ENCODE results near the gene ALS2. TPM values are rescaled to one million over a fixed set of nuclear protein-coding genes. Genes with fewer than 3 reads are reported as not detected.
"Not testable (repeated sequence)": the region's sequence is repeated elsewhere in the genome, so short reads cannot be mapped to it uniquely, and the experiment has no call there.

The ALS2 gene
- 25.9 and 26.4 TPM in 2 replicates for total RNA-seq (2014; rRNA removed; shearing (Covaris generic))

- DNase-seq (ENCODE audit: low read depth): peak; percentile 100
Observed at GRCh38 chr2:201780674-201781493, at the start of gene ALS2. Gene ALS2, minus strand, starts transcription at chr2:201780933. Its CDS starts 12,048 bp downstream, at chr2:201768885.

GRCh38 chr2:201828220-201828619 lies 47.5 kb upstream of the ALS2 start:
- no peak for DNase-seq (ENCODE audit: low read depth)

- DNase-seq (ENCODE audit: low read depth): peak; percentile 52
Observed at GRCh38 chr2:201827621-201828020, 46.9 kb upstream of the ALS2 start.

DNA sequence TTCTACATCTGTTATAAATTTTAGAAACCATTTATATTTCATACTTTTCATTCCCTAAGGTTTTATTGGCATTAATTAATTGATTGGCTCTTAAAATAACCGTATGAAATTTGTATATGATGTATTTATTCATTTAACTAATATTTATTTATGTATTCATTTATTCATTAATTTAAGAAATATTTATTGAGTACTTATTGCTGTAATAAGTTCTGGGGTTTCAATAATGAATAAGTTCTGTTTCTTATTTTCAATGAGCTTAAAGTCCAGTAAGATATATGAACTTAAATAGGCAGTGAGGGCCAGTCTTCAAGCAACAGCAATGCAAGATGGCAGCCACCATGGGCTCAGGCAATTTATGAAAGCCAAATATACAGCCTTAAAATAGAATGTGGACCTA lies 43.5 kb upstream of the ALS2 start:
- DNase-seq (ENCODE audit: low read depth): no peak

DNA sequence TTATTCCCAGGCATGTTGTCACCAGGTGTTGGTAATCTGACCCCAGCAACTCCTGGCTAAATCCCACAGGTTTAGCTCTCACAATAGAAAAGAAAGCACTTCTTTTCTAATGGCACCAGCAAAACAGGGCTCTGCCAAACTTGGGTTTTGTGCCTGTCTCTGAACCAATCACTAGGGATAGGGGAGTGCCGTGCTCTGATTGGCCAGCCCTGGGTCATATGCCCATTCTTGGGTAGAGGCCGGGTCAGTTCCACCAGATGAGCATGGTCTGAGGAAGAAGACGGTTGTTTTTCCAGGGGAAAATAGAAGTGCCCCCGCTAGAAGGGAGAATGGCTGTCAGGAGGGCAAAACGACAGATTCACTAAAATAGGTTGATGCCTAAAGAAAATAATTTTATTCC lies 40.3 kb upstream of the ALS2 start:
- no peak for DNase-seq (ENCODE audit: low read depth)

DNA sequence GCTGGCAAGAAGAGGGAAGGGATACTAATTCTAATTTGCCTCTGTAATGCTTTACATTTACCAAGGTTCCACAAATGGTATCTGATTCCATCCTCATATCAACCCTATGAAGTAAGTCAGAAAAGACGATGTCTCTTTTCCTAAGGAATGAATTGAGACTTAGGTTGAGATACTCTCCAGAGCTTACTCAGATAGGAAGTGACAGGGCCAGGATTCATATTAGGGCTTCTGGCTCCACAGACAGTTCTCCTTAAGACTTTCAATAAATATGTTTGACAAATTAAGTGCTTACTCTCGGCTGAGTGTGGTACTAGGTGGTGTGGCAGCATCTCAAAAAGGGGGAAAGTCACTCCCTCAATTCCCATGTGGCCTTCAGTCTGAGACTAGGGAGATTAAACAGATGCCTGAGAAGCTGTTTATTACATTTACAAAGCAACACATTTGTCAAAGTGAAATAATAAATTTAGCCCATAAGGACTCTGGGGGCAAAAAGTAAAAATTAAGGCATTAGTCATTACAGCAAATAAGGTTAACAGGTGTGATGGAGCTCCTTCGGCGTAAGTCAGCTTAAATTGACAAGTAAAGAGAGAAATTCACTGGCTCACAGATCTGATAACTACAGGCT lies 39.8 kb upstream of the ALS2 start:
- DNase-seq (ENCODE audit: low read depth): no peak

DNA sequence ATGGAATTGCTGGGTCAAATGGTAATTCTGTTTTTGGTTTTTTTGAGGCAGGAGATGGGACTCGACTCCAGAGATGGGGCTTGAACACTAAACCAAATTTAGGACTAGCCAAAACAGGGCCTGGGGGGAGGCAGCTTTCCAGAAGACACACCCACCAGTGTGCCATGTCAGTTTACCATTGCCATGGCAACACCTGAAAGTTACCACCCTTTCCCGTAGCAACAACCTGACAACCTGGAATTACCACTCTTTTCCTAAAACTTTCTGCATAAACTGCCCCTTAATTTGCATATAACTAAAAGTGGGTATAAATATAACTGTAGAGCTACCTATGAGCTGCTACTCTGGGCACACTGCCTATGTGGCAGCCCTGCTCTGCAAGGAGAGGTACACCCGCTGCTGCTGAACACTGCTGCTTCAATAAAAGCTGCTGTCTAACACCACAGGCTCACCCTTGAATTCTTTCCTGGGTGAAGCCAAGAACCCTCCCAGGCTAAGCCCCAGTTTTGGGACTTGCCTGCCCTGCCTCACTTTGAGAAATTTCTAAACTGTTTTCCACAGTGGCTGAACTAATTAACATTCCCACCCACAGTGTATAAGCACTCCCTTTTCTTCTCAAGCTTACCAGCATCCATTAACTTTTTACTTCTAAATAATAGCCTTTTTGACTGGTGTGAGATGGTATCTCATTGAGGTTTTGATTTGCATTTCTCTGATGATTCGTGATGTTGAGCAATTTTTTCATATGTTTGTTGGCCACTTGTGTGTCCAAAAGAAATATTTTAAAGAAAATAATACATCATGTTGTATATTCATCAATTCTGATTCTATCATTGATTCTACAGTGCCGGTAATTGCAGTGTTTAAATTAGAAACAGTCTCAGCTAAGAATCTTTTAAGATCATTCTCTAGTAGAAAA lies 36.2 kb upstream of the ALS2 start:
- no peak for DNase-seq (ENCODE audit: low read depth)

- peak; percentile 84 for DNase-seq (ENCODE audit: low read depth)
Observed at GRCh38 chr2:201813996-201814760, 33.4 kb upstream of the ALS2 start.

- not testable (repeated sequence) for DNase-seq (ENCODE audit: low read depth)
Observed at GRCh38 chr2:201810604-201811003, 29.9 kb upstream of the ALS2 start.

DNA sequence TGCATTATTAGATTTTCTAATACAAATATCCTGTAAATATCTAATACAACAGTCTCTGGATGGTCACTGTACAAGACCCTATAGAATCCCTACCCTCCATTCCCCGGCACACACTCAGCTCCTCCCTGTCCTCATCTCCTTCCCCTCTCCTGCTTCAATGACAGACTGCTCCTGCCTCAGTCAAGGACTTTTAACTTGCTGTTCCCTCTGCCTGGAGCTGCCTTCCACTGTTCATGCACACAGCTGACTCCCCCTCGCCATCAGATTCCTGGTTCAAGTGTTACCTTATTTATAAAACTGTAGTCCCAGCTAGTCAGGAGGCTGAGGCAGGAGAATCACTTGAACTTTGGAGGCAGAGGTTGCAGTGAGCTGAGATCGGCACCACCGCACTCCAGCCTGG lies 28.9 kb upstream of the ALS2 start:
- DNase-seq (ENCODE audit: low read depth): no peak

GRCh38 chr2:201808027-201808426 lies 27.3 kb upstream of the ALS2 start:
- no peak for DNase-seq (ENCODE audit: low read depth)

DNA sequence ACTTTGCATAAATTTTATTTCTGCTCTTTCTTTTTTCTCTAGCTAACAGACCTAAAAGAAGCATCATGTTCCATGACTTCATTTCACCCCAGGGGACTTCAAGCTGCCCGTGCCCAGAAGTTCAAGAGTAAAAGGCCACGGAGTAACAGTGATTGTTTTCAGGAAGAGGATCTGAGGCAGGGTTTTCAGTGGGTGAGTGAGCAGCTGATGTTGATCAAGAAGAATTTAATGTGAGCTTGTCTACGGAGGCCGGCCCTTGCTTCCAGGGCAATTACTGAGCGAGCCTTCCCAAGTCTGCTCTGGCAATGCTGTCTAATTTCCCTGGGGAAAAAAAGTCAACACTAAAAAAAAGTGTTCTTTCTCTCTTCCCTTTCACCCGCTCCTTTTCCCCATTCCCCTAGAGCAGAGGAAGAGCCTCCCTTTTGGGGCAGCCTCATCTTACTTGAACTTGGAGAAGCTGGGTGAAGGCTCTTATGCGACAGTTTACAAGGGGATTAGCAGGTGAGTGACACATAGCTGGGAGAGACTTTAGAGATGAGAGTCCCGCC lies 26.8 kb upstream of the ALS2 start:
- DNase-seq (ENCODE audit: low read depth): peak; percentile 84

DNA sequence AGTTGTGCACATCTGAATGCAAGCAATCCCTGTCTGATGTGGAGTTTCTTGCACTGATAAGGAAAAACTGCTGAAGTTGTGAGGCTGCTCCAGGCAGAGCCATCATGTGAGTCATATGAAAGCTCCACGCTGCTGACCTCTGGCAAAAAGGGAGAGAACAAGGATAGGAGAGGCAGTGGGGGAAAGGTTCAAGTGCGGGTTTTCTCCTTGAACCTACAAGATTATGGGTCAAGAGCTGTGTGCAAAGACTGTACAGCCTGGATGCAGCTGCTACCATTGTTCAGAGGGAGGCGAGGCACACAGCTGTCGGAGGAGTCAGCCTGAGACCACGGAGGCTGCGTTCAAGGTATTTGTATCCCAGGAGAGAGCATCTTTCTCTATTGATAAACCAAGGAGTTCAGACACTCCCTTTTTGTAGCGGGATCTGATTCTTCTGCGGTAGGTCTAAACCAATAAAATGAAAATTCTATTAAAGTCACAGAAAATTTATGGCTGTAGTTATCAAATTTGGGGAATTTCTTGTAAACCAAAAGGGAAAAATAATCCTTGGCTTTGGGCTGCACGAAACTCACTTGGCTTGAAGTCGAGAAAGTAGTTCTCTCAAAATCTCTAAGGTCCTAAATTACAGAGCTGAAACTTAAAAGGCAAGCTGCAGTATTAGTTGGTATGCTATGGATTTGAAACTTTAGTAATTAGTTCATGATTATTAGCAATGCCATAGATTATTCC lies 25.9 kb upstream of the ALS2 start, which contains the start of gene CDK15:
Gene CDK15 (plus strand): TSS at position 96 of the 729 bp plus-strand sequence. CDS start 128 bp downstream, at position 224.
- DNase-seq (ENCODE audit: low read depth): peak; percentile 87

- peak; percentile 62 for DNase-seq (ENCODE audit: low read depth)
Observed at GRCh38 chr2:201798914-201799285, 18.2 kb upstream of the ALS2 start.

DNA sequence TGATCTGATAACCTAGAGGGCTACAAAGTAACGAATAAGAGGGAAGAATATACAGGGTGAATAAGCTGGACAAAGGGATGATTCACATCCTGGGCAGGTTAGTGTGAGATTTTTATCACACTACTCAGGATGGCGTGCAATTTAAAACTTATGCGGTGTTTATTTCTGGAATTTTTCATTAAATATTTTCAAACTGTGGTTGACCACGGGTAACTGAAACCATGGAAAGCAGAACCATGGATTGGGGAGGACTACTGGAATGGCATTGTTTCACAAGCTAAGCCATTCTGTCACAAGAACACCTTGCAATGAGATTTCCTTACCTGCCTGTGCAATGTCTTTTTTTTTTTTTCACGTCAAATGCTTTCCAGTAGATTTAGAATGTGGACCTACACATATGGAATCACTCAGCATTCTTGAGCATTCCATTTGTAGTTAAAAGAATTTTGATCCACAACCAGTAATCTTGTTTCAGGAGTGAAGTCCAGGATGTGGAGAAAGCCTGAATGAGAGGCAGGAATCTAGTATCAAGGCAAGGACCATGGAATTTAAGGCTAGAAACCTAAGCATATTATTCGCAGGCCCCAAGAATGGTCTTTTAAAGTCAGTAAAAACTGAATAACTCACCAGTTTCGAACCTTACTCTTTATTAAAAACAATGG lies 17.6 kb upstream of the ALS2 start:
- DNase-seq (ENCODE audit: low read depth): peak; percentile 96

DNA sequence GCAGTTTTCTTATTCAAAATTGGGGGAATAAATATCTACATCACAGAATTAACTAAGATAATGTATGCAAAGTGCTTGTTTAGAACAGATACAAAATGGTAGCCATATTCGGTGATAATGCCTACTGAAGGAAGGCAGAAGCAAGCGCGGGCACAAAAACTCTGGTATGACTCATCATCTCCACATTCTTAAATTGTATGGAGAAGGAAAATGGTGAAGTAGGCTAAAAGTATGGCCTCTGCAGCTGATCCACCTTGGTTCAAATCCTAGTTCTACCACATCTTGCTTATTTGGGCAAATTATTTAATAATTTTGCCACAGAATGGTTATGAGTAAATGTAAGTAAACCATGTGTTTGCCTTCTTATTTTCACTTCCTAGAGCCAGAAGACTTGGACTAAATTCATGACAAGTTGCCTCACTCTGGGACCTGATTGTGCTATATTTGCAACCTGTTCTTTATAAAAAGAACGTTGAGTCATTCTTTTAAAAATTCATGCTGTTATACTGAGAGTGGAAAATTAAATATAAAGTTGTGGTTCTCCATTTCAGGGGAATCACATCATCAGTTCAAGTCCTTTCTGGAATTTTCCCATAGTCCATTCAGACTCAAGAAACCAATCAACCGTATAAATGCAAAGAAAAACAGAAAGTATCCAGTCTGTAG lies 16.6 kb upstream of the ALS2 start:
- DNase-seq (ENCODE audit: low read depth): peak; percentile 75

GRCh38 chr2:201796478-201796865 lies 15.7 kb upstream of the ALS2 start:
- DNase-seq (ENCODE audit: low read depth): no peak

- DNase-seq (ENCODE audit: low read depth): peak; percentile 74
Observed at GRCh38 chr2:201795607-201796477, 15.1 kb upstream of the ALS2 start.
